Measurements from ENCODE around the gene PID1.

GRCh38 chr2:229252996-229253395 lies 18.1 kb downstream of the PID1 start:
- TF ChIP-seq, protein P1, sequence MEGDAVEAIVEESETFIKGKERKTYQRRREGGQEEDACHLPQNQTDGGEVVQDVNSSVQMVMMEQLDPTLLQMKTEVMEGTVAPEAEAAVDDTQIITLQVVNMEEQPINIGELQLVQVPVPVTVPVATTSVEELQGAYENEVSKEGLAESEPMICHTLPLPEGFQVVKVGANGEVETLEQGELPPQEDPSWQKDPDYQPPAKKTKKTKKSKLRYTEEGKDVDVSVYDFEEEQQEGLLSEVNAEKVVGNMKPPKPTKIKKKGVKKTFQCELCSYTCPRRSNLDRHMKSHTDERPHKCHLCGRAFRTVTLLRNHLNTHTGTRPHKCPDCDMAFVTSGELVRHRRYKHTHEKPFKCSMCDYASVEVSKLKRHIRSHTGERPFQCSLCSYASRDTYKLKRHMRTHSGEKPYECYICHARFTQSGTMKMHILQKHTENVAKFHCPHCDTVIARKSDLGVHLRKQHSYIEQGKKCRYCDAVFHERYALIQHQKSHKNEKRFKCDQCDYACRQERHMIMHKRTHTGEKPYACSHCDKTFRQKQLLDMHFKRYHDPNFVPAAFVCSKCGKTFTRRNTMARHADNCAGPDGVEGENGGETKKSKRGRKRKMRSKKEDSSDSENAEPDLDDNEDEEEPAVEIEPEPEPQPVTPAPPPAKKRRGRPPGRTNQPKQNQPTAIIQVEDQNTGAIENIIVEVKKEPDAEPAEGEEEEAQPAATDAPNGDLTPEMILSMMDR (IDR thresholded peaks at IDR 0.05), result no peak
- TF ChIP-seq EP300 (IDR thresholded peaks at IDR 0.05), result no peak
